Right lung (tissue), 5 donors: ENCODE results near the gene OAT. TPM values are rescaled to one million over a fixed set of nuclear protein-coding genes. Genes with fewer than 3 reads are reported as not detected.
"Not testable (repeated sequence)": the region's sequence is repeated elsewhere in the genome, so short reads cannot be mapped to it uniquely, and the experiment has no call there.

Source experiments
- DNase-seq, 2 donors: peaks; one replicate each; pipeline ENCODE4 v3.0.0-alpha.2; 2013
- polyA plus RNA-seq, 5 donors: library from polyadenylated mRNA; unstranded; fragments of 120-200 nt; gene quantifications; one replicate each; pipeline versions ENCODE4 v1.2.1 to v1.2.3, GENCODE V29; 2013; ENCODE audit warnings: inconsistent platforms in 1 of 5, low replicate concordance in 1 of 5; ENCODE audit not compliant: insufficient read length in 5 of 5, insufficient read depth in 1 of 5

Gene OAT
- polyA plus RNA-seq, 5 donors, result 81.5 to 112 (median 90.3) TPM

GRCh38 chr10:124380256-124380995 lies 38.3 kb downstream of the OAT start:
- DNase-seq, result no peak

GRCh38 chr10:124379609-124380193 lies 39.0 kb downstream of the OAT start:
- no peak for DNase-seq

- no peak for DNase-seq
Observed at GRCh38 chr10:124378881-124379471, 39.7 kb downstream of the OAT start.

GRCh38 chr10:124378271-124378670 lies 40.5 kb downstream of the OAT start:
- DNase-seq, result no peak

GRCh38 chr10:124377101-124377500 lies 41.6 kb downstream of the OAT start:
- no peak for DNase-seq

- no peak for DNase-seq
Observed at GRCh38 chr10:124376411-124376810, 42.3 kb downstream of the OAT start.

- no peak for DNase-seq
Observed at GRCh38 chr10:124375691-124376090, 43.0 kb downstream of the OAT start.

- no peak for DNase-seq
Observed at GRCh38 chr10:124375353-124375614, 43.4 kb downstream of the OAT start.

- no peak for DNase-seq
Observed at GRCh38 chr10:124374535-124375352, 44.0 kb downstream of the OAT start.

- DNase-seq, result no peak
Observed at GRCh38 chr10:124372899-124373298, 45.8 kb downstream of the OAT start.

GRCh38 chr10:124370426-124370825 lies 48.3 kb downstream of the OAT start:
- DNase-seq, result no peak

GRCh38 chr10:124369986-124370385 lies 48.7 kb downstream of the OAT start:
- DNase-seq, result no peak

- DNase-seq, result not testable (repeated sequence)
Observed at GRCh38 chr10:124369533-124369932, 49.2 kb downstream of the OAT start.

GRCh38 chr10:124369066-124369465 lies 49.7 kb downstream of the OAT start:
- DNase-seq, result no peak

- DNase-seq, result no peak
Observed at GRCh38 chr10:124367936-124368335, 50.8 kb downstream of the OAT start.

- no peak for DNase-seq
Observed at GRCh38 chr10:124367414-124367813, 51.3 kb downstream of the OAT start.

GRCh38 chr10:124366825-124367224 lies 51.9 kb downstream of the OAT start:
- DNase-seq, result no peak

- DNase-seq, result no peak
Observed at GRCh38 chr10:124366343-124366742, 52.4 kb downstream of the OAT start.

- DNase-seq, result no peak
Observed at GRCh38 chr10:124364674-124365073, 54.0 kb downstream of the OAT start.

GRCh38 chr10:124362568-124362967 lies 56.2 kb downstream of the OAT start:
- no peak for DNase-seq

- no peak for DNase-seq
Observed at GRCh38 chr10:124359336-124359832, 59.3 kb downstream of the OAT start.

GRCh38 chr10:124357561-124357885 lies 61.2 kb downstream of the OAT start:
- DNase-seq, result no peak
